PC-3 (cell line): ENCODE results near the gene NDFIP2. TPM values are rescaled to one million over a fixed set of nuclear protein-coding genes. Genes with fewer than 3 reads are reported as not detected.

Source experiments
- ATAC-seq: fragments of 200-7000 bp; cut with Tn5 transposase; 2 replicates; pipeline ENCODE4 v1.9.1; 2020; ENCODE audit warnings: mild to moderate bottlenecking, moderate library complexity
- BruUV-seq: library from RNA; stranded (reverse); fragments of 400-500 nt; replicated peaks from 2 replicates; lab custom pipeline; 2021; lab: Mats Ljungman, UMichigan
- CTCF ChIA-PET: fragments of 300-600 bp; sonication (Branson Sonifier 250); formaldehyde crosslinking; loops from one replicate; lab custom pipeline; 2022; ENCODE audit warnings: antibody characterized with exemption; lab: Charles Lee
- POLR2A ChIA-PET: fragments of 300-600 bp; sonication (Branson Sonifier 250); formaldehyde crosslinking; loops from one replicate; lab custom pipeline; 2022; ENCODE audit warnings: antibody characterized with exemption; ENCODE audit not compliant: unreplicated experiment; lab: Charles Lee
- DNase-seq: peaks from one replicate; pipeline ENCODE4 v3.0.0-alpha.2; 2015
- H2AFZ ChIP-seq: fragments of 300-600 bp; sonication (generic); 2 replicates; pipeline ENCODE4 v1.6.0; 2016; ENCODE audit warnings: antibody characterized with exemption, low read length
- H3F3A ChIP-seq: fragments of 300-600 bp; sonication (generic); one replicate; pipeline ENCODE4 v1.6.0; 2017; ENCODE audit warnings: antibody characterized with exemption, low read length, control low read depth, mild to moderate bottlenecking; ENCODE audit not compliant: unreplicated experiment
- H3K27ac ChIP-seq: fragments of 300-600 bp; sonication (generic); 2 replicates; pipeline ENCODE4 v1.5.1; 2016; ENCODE audit warnings: mild to moderate bottlenecking, low read length
- H3K27me3 ChIP-seq: fragments of 300-600 bp; sonication (generic); 2 replicates; pipeline ENCODE4 v1.6.1; 2016; ENCODE audit warnings: low read length, mixed read lengths
- H3K36me3 ChIP-seq: fragments of 300-600 bp; sonication (generic); 2 replicates; pipeline ENCODE4 v1.6.1; 2016; ENCODE audit warnings: low read depth, mixed run types, low read length, mixed read lengths
- H3K4me1 ChIP-seq: fragments of 300-600 bp; sonication (generic); 2 replicates; pipeline ENCODE4 v1.5.1; 2016; ENCODE audit warnings: low read length; ENCODE audit not compliant: insufficient read depth
- H3K4me2 ChIP-seq: fragments of 300-600 bp; sonication (generic); 2 replicates; pipeline ENCODE4 v1.6.0; 2016; ENCODE audit warnings: low read length
- H3K4me3 ChIP-seq: fragments of 300-600 bp; sonication (generic); 2 replicates; pipeline ENCODE4 v1.5.1; 2016; ENCODE audit warnings: mild to moderate bottlenecking, low read length, mixed read lengths
- H3K79me2 ChIP-seq: fragments of 300-600 bp; sonication (generic); 2 replicates; pipeline ENCODE4 v1.6.1; 2017; ENCODE audit warnings: low read length, mixed read lengths
- H3K9ac ChIP-seq: fragments of 300-600 bp; sonication (generic); 2 replicates; pipeline ENCODE4 v1.6.0; 2016; ENCODE audit warnings: mild to moderate bottlenecking, low read length
- H3K9me2 ChIP-seq: fragments of 300-600 bp; sonication (generic); replicated peaks from 2 replicates; pipeline ENCODE4 v1.6.1; 2016; ENCODE audit warnings: mixed run types, low read length, mixed read lengths
- H3K9me3 ChIP-seq: fragments of 300-600 bp; sonication (generic); 2 replicates; pipeline ENCODE4 v1.6.1; 2016; ENCODE audit warnings: low read length, mixed read lengths
- H4K20me1 ChIP-seq: fragments of 300-600 bp; sonication (generic); 2 replicates; pipeline ENCODE4 v1.6.1; 2016; ENCODE audit warnings: low read length, mixed read lengths
- CTCF ChIP-seq: fragments of 300-600 bp; sonication (generic); conservative IDR thresholded peaks from 2 replicates; pipeline ENCODE4 v1.5.1; 2017; ENCODE audit warnings: antibody characterized with exemption, low read depth, mild to moderate bottlenecking, low read length
- EZH2 ChIP-seq: fragments of 300-600 bp; sonication (generic); IDR thresholded peaks from one replicate; pipeline ENCODE4 v1.6.1; 2017; ENCODE audit warnings: antibody characterized with exemption, mild to moderate bottlenecking, low read length; ENCODE audit not compliant: unreplicated experiment
- EZH2phosphoT487 ChIP-seq: fragments of 300-600 bp; sonication (generic); IDR thresholded peaks from 2 replicates; pipeline ENCODE4 v1.6.1; 2018; ENCODE audit warnings: mild to moderate bottlenecking, antibody characterized with exemption, low read length, borderline replicate concordance
- intact Hi-C: fragments of 100-400 bp; cut with micrococcal nuclease; formaldehyde crosslinking; loops from 2 replicates; pipeline ENCODE4 v1.9.0; 2023
- total RNA-seq: library from RNA; depleted of rRNA; stranded (reverse); fragments of >200 nt; gene quantifications from 2 replicates; pipeline ENCODE4 v1.2.3, GENCODE V29; 2014

Gene NDFIP2
- total RNA-seq, 1 experiment from 2014 or later = 19.5 TPM

- Histone ChIP-seq H3K27me3 (no peaks in the 10 kb centered on the region), H3K4me3 (no peak overlapping the region), H3K9ac (no peak overlapping the region), H3K79me2 (peaks cover 11% of the 10 kb centered on the region), H3K4me1 (peaks cover 15% of the 10 kb centered on the region), H4K20me1 (0 out of 2 replicates have a peak, but pooled peaks cover 6% of the 10 kb centered on the region), H3F3A (no peaks in the 10 kb centered on the region), H3K4me2 (no peak overlapping the region), H2AFZ (no peak overlapping the region), H3K27ac (no peak overlapping the region), H3K9me2 (no peaks in the 10 kb centered on the region), H3K36me3 (no peaks in the 10 kb centered on the region; the same call in 1 of the 2 replicates), H3K9me3 (no peaks in the 10 kb centered on the region)
- DNase-seq (no peak), ATAC-seq (no peak)
- no peak for TF ChIP-seq EZH2phosphoT487
- intact Hi-C loops = no loop called here
- ChIA-PET POLR2A (no interaction called here), CTCF (no interaction called here)
- no TSS peak for BruUV-seq
These were observed 49.3 kb downstream of the NDFIP2 start for GRCh38 chr13:79530270-79530669.

GRCh38 chr13:79531542-79532254, 50.7 kb downstream of the NDFIP2 start:
- Histone ChIP-seq H3K79me2 (peaks cover 3% of the 10 kb centered on the region; the same call in 1 of the 2 replicates), H3K4me1 (peaks cover 4% of the 10 kb centered on the region), H3K27ac (no peak overlapping the region), H3K4me2 (no peak overlapping the region), H3K4me3 (no peak overlapping the region), H3K9me2 (no peaks in the 10 kb centered on the region), H3K27me3 (no peaks in the 10 kb centered on the region), H4K20me1 (no peaks in the 10 kb centered on the region), H3K9ac (no peak overlapping the region), H2AFZ (no peak overlapping the region), H3K9me3 (no peaks in the 10 kb centered on the region), H3F3A (no peaks in the 10 kb centered on the region), H3K36me3 (no peaks in the 10 kb centered on the region; the same call in 1 of the 2 replicates)
- DNase-seq (no peak), ATAC-seq (no peak)
- BruUV-seq = no TSS peak
- ChIA-PET CTCF (no interaction called here), POLR2A (no interaction called here)
- TF ChIP-seq CTCF (no peak), EZH2 (no peak), EZH2phosphoT487 (no peak)
- intact Hi-C loops = no loop called here

DNA sequence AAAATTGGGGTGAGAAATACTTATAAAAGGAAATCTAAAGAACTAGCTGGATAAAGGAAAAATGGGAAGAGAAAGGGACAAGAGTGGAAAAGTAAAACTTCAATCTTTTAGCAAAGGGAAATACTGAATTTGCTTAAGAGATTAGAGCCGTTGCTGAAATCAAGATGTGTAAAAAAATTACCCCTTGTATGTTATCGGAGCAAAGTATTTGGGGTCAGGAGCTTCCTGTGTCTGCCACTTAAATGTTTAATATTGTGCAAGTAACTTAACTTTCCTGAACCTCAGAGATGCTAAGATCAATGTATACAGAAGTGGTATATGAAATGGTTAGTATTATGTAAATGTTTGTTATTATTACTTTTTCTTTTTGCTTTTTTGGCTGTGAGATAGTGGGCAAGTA, 51.6 kb downstream of the NDFIP2 start:
- Histone ChIP-seq H2AFZ (no peak overlapping the region), H3K36me3 (no peaks in the 10 kb centered on the region), H3K9me3 (no peaks in the 10 kb centered on the region), H3F3A (no peaks in the 10 kb centered on the region), H3K9ac (no peak overlapping the region), H3K27me3 (no peaks in the 10 kb centered on the region), H3K4me1 (peaks cover 4% of the 10 kb centered on the region), H3K9me2 (no peaks in the 10 kb centered on the region), H3K27ac (no peak overlapping the region), H4K20me1 (no peaks in the 10 kb centered on the region), H3K79me2 (no peaks in the 10 kb centered on the region), H3K4me2 (no peak overlapping the region), H3K4me3 (no peak overlapping the region)
- intact Hi-C loops = no loop called here
- TF ChIP-seq EZH2 (no peak), EZH2phosphoT487 (no peak), CTCF (no peak)
- ChIA-PET POLR2A (no interaction called here), CTCF (interaction anchor here (0.7 kb wide), 1 partner anchor 47 kb away, joined by 3 read pairs; no protein-coding TSS in a partner anchor)
- ATAC-seq (no peak), DNase-seq (no peak)
- no TSS peak for BruUV-seq
